Measurements from ENCODE around the gene DBNDD1.

The DBNDD1 gene

DNA sequence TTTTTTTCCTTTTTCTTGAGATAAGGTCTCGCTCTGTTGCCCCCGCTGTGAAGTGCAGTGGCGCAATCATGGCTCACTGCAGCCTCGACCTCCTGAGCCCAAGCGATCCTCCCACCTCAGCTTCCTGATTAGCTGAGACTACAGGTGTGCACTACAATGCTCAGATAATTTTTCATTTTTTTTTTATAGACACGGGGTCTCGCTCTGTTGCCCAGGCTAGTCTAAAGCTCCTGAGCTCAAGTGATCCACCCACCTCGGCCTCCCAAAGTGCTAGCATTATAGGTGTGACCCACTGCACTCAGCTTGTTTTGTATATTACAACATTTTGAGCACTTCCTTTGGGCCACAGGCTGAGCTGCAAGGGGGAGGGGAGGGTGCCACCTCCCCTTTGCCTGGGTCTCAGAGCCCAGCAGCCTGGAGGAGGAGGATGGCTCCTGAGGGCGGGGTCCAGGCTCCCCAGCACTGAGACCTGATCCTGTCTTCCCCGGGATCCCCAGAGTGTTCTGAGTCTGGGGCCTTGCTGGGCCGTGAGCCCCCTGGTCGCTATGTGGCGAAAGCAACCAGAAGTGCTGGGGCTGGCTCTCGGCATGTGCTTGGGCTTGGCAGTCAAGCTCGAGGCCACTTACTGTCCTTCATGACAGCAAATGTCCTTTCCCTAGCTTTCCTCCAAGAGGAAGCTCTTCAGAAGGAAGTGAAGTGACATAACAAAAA lies 62.6 kb downstream of the DBNDD1 start:
- Mint-ChIP-seq H3K4me1 (no peaks in the 10 kb centered on the region), H3K27me3 (ENCODE audit: low read depth) (no peaks in the 10 kb centered on the region), H3K9me3 (no peaks in the 10 kb centered on the region), H3K4me3 (no peak overlapping the region), H3K27ac (no peak overlapping the region), H3K36me3 (ENCODE audit: low read depth) (peaks cover 32% of the 10 kb centered on the region)
- no peak for TF ChIP-seq CTCF (IDR thresholded peaks at IDR 0.05; ENCODE audit: unreplicated experiment in 3 of 3)

DNA sequence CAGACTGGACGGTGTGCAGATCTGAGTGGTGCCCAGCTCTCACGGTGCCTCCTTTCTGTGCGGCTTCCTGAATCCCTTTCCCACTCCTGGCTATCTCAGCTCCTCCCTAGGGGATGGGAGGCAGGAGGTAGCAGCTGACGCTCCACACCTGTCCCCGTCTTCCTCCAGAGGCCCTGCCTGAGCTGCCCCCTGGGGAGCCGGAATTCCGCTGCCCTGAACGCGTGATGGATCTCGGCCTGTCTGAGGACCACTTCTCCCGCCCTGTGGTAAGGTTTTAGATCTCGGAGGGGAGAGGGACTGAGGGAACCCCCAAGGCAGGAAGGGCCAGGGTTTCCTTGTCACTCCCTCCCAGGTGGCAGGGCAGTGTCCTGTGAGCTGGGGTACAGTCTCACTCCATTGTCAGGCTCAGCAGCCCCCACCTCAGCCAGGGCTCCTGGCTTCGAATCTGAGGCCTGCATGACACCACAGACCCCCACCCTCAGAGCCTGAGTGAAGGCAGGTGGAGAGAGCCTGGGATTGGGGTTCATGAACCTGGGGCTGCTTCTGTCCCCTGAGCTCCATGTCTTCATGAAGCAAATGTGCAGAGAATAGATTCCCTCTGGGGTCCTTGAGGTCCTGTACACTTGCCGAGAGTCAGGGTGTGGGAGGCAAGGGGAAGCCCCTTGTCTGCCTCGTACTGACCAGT lies 64.1 kb downstream of the DBNDD1 start:
- Mint-ChIP-seq H3K36me3 (ENCODE audit: low read depth) (peaks cover 30% of the 10 kb centered on the region), H3K4me1 (no peaks in the 10 kb centered on the region), H3K9me3 (no peaks in the 10 kb centered on the region), H3K27ac (no peak overlapping the region), H3K4me3 (no peak overlapping the region), H3K27me3 (ENCODE audit: low read depth) (no peaks in the 10 kb centered on the region)
- no peak for TF ChIP-seq CTCF (IDR thresholded peaks at IDR 0.05; ENCODE audit: unreplicated experiment in 3 of 3)
